Right renal pelvis (tissue), 4 donors: ENCODE data around the gene OBP2A. TPM values are rescaled to one million over a fixed set of nuclear protein-coding genes. Genes with fewer than 3 reads are reported as not detected.
"Not testable (repeated sequence)": the region's sequence is repeated elsewhere in the genome, so short reads cannot be mapped to it uniquely, and the experiment has no call there.

ENCODE experiments used
- DNase-seq, 4 donors: peaks; one replicate each; pipeline ENCODE4 v3.0.0-alpha.2; 2013; ENCODE audit warnings: low read depth in 4 of 4, low spot score in 3 of 4, missing footprints in 1 of 4
- polyA plus RNA-seq, 4 donors: library from polyadenylated mRNA; unstranded; fragments of 120-200 nt; gene quantifications; one replicate each; pipeline ENCODE4 v1.2.1, GENCODE V29; 2013; ENCODE audit not compliant: insufficient read length in 4 of 4

OBP2A gene, protein sequence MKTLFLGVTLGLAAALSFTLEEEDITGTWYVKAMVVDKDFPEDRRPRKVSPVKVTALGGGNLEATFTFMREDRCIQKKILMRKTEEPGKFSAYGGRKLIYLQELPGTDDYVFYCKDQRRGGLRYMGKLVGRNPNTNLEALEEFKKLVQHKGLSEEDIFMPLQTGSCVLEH
- polyA plus RNA-seq = under 1 TPM; 0.27 to 0.76 (median 0.33) TPM

DNA sequence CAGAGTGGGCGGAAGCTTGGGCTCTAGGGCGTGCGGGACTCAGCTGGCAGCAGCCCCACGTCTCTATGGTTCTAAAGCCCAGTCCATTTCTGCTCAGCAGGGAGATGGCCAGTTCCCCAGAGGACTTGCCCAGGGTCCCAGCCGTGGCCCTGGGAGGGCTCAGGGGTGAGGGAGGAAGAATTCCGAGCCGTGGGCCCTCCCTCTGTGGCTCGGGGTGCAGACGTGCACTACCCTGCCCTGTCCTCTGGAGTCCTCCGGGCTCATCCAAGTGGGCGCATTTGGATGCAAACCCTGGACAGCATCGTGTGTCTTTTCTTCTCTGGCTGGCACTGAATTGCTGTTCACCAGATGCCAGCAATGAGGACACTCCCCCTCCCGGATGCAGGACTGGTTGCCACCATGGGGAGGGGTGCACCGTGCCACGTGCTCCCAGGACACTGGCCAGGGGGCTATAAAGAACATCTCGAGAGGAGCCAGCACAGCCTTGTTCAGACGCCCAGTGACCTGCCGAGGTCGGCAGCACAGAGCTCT, at the start of gene OBP2A:
TSS of gene OBP2A (plus strand) at position 481 of the 531 bp plus-strand sequence. CDS start 55 bp downstream, outside the sequence.
- DNase-seq = not testable (repeated sequence)

DNA sequence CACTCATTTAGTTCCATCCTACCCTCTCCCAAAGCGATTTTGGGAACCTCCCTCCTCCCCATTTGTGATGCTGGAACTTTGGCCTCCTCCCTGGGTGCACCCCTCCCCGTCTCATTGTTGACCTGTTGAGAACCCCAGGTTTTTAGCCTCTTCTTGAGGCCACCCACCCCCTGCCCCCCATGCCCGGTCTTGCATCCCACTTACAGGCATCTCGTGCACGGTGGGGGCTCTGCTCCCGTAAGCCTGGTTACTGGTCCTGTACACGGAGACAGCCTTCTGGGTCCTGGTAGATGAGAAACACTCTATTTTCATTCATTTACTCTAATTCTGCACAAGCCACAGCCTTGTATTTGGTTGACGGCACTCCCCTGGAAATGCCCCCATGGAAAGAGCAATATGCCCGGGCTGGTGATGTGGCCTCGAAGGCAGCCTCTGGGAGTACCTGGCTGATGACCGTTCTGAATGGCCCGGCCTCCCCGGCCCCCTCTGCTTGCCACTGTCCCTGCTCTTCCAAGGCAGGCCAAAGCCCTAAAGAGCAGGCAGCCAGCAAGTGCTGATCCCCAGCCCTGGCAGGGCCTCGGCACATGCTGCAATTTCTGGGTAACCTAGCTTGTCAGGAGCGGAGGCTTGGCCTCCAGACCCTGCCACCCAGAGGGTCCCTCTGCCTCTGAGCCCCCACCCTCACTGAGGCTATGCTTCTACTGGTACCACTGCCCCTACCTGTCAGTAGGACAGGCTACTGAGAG, 47.4 kb upstream of the OBP2A start:
- no peak for DNase-seq

DNA sequence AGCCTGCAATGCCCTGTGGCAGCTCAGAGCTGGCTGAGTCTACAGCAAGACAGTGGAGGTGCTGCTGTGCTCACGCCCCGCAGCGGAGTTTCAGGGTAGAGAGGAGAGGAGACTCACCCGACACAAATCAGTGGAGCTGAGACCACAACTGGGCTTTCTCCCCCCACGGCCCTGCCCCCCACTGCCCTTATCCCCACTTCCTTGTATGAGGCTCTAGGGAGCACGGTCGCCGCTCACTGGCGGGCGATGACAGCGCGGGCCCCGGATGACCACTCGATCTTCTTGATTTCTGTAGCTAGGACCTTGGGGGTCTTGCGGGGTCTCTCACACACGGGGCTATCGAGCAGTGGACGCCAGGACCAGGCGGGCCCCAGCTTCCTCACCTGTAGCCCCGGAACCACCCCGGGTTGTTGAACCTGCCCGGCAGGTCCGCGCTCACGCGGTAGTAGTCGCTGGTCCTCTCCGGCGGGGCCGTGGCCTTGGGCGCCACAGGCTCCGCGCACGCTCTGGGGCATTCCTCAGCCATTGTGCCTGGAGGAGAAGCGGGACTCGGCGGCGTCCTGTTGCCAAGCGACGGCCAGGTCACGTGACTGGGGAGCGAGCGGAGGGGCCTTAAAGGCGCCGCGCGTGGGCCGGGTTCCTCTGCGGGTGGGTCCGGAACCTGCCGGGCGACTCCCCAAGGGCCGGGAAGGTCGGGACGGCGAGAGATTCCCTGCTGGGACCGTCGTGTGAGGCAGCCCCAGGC, 46.4 kb upstream of the OBP2A start:
- DNase-seq = peak in 3 of 4 donors; percentile 80 to 83 (median 82)

DNA sequence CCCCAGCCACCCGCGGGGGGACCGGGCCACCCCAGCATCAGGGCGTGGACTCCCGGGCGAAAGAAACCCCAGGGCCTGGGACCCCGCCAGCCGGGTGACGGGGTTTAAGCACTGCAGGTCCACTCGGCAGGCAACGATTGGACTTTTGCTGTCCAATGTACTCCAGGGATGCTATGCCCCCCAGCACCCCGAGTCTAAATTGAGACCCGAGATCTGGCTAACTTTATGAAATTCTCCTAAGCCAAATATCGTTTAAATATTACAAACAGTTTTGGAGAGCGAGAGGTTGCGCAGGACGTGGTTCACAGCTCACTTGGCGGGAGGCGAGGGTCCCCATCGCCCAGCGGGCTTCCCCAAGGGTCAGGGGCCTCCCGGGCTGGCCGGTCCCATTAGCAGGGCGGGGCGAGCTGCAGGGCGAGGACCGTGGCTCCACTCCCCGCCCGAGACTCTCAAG, 45.8 kb upstream of the OBP2A start:
- DNase-seq = no peak

DNA sequence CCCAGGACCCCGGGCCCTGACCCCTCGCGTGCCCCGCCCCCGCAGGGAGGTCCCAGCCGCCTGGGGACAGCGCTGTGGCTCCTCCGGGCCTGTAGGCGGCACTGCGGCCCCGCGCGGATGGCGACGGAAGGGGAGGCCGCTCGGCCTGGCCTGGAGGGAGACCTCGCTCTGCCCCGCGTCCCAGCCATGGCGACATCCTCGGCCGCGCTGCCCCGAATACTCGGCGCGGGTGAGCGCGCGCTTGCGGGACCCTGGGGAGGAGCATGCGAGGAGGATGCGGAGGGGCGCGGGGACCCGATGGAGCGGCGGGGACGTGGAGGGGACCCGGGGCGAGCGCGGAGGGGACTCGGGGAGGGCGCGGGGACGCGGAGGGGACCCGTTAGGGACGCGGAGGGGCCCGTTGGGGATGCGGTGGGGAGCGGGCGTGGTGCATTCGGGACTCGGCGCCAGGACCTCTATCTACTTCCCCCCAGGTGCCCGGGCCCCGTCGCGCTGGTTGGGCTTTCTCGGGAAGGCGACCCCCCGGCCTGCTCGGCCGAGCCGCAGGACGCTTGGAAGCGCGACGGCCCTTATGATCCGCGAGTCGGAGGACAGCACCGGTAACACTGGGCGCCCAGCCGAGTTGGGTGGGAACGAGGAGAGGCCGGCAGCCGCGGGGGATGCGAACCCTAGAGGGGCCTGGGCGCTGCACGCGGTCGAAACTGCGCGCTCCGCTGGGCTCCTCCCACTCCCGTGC, 45.2 kb upstream of the OBP2A start, which contains the start of gene MRPS2:
TSS of gene MRPS2 (plus strand) at position 158 of the 736 bp plus-strand sequence. CDS start at position 187, 29 bp downstream.
- DNase-seq = peak in 3 of 4 donors; percentile 74 to 83 (median 81)

DNA sequence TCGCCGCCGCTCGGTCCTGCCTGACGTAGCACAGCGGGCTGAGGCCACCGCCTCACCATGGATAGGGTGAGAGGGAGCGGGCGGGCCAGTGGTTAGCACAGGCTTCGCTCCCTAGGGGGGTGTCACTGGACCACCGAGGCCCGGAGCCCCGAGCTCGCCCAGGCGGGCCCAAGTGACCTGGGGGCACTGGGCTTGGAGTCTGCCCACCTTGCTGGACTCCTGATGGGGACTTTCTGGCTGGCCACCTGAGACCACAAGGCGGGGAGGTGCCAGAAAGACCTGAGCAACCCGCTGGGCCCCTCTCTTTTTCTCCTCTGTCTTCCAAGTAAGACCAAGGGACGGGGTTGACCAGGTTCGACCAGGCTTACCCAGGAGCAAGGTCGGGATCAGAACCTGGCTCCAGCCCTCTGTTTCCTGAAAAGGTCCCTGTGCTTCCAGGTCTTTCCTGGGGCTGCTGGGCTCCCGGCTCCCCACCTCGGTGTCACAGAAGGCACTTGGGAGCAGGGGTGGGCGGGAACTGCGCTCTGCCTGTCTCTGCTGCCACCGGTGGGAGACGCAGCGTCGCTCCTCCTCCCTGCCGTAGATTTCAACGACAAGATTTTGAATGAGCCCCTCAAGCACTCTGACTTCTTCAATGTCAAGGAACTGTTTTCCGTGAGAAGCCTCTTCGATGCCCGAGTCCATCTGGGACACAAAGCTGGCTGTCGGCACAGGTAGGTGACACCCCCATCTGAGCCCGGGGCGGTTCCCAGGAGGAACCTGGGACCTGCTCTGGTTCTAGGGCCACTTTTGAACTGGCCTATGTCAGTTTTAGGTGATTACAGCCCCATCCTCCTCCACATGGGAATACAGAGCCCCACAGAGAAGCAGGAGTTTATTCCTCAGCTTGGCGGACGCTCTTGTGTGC, 44.4 kb upstream of the OBP2A start:
- DNase-seq = no peak

DNA sequence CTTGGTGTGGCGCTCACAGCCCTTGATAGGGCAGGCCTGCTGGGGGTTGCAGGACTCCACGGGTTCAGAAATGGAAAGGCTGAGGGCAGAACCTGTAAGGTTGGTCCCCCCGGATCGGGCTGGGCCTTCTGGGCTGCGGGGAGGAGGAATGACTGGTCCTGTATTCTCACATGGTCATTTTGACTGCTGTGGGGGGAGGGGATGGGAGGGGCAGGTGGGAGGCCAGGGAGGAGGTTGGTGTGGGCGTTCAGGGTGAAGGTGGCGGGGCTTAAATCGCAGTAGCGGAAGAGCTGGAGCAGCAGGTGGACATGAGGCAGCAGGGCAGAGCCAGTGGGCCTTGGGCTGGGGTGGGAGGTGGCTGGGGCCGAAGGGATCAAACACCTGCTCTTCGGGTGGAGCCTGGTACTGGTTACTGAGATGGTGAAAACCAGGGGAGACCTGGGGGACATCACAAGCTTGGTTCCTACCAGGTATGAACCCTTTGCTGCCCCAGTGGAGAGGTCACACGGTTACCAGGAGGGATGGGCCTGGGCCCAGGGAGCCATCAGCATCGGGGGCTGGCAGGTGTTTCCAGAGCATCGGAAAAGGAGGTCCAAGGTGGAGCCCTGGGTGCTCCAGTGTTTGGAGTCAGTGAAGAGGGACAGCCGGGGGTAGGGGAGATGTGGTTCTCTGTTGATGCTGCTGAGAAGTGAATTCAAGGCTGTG, 43.6 kb upstream of the OBP2A start:
- DNase-seq = no peak

DNA sequence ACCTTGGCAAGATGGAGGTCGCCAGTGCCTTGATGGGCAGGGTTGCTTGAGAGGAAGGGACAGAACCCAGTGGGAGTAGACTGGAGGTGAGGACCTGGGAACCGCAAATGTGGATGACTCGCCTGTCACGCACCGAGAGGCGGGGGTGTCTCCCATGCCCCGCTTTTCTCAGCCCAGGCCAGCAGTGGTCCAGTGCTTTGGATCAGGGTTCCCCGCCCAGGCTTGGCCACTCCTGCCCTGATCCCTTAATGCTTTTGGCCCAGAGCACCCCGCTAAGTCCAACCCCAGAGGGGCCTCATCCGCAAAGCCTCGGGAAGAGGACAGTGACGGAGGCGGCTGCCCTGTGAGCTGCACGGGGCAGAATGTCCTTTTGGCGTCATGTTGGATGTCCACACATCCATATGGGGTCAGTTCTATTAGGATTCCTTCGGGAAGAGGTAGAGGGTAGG, 43.0 kb upstream of the OBP2A start:
- DNase-seq = no peak

DNA sequence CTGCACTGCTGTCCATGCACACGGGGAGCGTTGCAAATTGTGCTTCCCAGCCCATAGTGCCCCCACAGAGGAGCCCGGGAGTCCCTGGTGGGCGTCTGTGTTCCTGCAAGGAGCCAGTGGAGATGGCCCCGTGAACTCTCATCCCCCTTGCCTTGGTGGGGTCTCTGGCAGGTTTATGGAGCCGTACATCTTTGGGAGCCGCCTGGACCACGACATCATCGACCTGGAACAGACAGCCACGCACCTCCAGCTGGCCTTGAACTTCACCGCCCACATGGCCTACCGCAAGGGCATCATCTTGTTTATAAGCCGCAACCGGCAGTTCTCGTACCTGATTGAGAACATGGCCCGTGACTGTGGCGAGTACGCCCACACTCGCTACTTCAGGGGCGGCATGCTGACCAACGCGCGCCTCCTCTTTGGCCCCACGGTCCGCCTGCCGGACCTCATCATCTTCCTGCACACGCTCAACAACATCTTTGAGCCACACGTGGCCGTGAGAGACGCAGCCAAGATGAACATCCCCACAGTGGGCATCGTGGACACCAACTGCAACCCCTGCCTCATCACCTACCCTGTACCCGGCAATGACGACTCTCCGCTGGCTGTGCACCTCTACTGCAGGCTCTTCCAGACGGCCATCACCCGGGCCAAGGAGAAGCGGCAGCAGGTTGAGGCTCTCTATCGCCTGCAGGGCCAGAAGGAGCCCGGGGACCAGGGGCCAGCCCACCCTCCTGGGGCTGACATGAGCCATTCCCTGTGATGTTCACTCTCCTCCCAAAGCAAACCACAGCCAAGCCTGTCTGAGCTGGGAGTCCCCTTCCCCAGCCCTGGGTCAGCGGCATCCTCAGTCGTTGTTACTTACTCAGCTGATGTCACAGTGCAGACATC, 42.3 kb upstream of the OBP2A start:
- DNase-seq = no peak

DNA sequence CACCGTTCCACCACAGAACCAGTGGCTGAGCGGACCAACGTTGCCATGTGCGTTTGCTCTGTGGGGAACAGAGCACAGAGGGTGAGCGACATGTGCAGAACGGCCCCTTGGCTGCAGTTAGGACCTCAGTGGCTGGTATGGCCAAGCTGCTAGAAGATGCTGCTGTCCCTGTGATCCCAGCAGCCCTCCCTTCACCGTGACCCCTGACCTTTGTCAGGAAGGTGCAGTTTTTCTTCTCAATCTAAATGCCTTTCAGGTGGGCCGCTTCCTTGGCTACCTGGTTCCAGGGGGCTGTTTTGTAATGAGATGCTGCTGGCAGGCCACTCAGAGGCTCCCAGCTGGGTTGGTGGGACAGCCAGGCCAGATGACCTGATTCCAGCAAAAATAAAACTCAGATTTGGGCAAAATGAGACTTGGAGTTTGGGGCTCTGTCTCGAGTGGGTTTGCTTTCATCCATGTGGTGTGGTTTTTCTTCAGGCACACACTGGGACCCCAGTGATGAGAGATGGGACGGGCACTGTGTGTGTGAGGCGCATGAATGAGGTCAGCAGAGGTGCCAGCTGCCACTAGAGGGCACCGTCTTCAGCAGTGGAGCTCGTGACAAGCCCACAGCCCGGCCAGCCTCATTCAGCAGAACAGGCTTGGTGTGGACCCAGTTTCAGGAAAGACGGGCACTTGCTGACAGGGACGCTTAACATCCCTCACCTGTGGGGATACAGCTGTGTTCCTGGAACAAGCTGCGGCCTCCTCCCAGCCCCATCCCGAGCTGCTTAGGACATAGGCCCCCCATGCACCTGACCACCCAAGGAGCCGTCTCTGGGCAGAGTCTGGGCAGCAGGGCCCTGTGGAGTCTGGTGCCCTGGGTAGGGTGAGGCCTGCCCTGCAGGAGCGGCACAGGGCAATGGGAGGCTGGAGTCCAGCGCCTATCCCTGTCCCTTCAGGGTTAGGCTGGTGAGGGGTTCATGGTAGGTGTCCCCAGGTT, 41.4 kb upstream of the OBP2A start:
- no peak for DNase-seq

DNA sequence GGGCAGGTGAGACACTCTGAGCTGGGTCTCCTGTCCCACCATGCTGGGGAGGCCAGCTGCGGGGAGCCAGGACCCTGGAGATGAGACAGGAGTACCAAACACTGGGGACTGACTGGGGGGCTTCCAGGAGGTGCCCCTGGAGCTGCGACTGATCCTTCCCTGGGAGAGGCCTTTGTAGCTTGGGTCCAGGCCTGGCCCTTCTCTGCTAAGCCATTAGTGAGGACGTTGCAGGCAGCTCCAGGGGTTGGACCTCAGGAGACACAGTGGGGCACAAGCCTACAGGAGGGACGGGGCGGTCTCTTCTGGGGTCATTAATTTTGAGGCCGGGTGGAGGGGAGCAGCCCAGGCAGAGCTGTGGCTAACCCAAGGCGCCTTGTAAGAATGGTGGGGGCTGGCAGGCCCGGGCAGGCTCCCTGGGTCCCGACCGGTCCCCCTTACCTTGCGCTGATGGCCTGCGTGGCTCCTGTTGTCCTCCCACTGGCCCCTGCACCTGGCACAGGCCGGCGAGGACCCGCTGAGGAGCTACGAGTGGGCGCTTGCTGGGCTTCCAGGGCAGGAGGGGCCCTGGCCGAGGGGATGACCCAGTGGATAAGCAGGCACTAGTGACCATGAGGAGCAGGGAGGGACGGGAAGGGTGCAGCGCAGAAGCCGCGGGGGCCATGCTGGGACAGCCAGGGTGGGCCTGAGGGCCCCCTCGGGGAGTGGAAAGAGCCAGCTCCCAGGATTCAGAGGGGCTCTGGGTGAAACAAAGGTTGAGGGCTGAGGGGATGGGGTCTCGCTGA, 40.3 kb upstream of the OBP2A start:
- no peak for DNase-seq

DNA sequence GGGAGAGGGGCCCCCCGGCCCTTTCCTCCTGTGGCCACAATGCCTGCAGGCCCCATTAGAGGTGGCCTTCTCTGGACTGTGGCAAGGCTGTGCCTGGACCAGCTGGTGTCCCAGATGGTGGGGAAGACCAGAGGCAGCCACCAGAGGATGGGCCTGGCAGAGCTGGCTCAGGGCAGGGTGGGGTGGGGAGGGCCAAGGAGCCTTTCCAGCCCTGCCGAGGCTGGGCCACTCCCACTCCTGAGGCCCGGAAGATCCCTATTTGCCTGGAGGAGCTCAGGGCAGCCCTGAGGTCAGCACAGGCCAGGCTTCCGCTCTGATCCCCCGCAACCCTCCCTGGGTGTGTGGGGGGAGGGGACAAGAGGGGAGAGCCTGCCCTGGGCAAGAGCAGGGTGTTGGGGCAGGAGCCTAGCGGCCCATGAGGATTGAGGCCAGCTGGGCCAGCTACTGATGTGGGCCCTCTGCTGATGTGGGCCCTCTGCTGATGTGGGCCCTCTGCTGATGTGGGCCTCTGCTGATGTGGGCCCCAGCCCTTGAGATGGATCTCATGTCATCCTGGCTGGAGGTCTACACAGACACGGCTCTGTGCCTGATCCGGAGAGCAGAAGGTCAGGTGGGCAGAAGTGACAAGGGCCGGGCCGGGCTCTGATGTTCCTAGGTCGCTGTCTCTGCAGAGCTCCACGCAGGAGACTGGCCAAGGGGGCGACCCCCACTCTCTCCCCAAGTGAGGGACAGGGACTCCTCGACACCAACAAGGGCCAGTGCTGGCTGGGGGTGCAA, 39.4 kb upstream of the OBP2A start:
- DNase-seq = no peak

DNA sequence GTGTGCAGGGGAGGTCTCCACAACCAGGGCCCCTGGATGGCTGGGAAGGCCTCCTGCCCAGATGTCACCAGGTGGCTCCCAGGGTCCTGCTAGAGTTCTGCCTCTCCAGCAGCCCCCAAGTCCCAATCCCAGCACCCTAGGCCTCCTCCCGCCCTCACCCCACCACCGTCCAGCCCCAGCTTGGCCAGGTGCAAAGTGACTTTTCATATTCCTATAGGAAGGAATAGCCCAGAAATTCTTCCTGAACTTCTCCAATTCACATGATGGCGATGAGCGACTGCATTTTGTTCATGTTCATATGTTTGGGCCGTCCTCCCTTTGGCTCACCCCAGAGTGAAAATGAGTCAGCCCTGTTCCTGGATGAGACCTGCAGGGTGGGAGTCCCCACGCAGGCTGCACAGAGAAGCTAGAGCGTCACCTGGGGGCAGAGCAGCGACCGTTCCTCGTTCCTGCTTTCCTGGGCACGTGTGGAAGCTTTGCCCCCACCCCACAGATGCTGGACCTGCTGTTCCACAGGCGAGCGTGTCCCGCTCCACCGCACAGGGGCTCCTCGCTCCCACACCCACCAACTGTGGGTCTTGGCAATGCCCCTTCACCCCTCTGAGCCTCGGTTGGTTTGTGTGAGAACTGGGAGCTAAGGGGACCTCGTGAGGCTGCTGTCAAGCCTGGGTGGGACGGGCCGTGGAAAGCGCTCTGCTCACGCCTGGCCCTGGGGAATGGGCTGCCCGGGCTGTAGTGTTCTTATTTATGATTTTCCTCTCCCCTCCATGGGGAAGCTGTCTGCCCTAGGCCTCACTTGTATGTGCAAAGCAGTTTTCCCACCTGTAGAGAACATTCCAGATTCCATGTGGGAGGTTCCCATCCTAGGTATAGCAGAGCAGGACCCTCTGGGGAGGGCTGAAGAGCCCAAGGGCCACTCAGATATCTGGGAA, 38.6 kb upstream of the OBP2A start:
- no peak for DNase-seq
